Liver (tissue), 3 donors: ENCODE data around the gene DEFB131A.
"Not testable (repeated sequence)": the region's sequence is repeated elsewhere in the genome, so short reads cannot be mapped to it uniquely, and the experiment has no call there.

Source experiments
- EGR1 ChIP-seq, 2 donors: IDR thresholded peaks; 2 replicates each; pipeline ENCODE4 v1.6.1; 2016 to 2018; ENCODE audit warnings: antibody characterized with exemption in 2 of 2, low read depth in 2 of 2
- JUND ChIP-seq, 2 donors: IDR thresholded peaks; 2 replicates each; pipeline ENCODE4 v1.6.1; 2016; ENCODE audit warnings: antibody characterized with exemption in 2 of 2
- SP1 ChIP-seq: IDR thresholded peaks from 2 replicates; pipeline ENCODE4 v1.6.1; 2018; ENCODE audit warnings: antibody characterized with exemption, mild to moderate bottlenecking
- TF ChIP-seq, protein P1 (sequence below): IDR thresholded peaks from 2 replicates; pipeline ENCODE4 v1.6.1; 2016; ENCODE audit warnings: antibody characterized with exemption
- TF ChIP-seq, protein P2 (sequence below): fragments of 150-350 bp; IDR thresholded peaks from 2 replicates; pipeline ENCODE4 v1.5.1; 2017; ENCODE audit warnings: improper control_type of control experiment, low read depth, low read length; ENCODE audit not compliant: missing input control
- donor health status: healthy.
- donor health status: healthy.

DNA sequence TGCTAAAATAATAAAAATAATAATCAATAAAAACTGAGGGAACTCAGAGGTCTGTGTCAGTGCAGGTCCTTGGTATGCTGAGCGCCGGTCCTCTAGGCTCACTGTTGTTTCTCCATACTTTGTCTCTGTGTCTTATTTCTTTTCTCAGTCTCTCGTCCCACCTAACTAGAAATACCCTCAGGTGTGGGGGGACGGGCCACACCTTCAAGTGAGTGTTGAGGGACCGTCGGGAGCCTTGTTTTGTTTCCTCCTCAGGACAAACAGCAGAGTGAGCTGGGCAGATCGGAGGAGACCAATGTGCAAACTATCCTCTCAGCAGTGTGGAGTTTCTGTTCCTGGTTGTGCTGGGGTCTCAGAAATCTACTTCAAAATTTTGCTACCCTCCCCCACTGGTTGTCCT is 46.3 kb downstream of the DEFB131A start:
- TF ChIP-seq, protein P1, sequence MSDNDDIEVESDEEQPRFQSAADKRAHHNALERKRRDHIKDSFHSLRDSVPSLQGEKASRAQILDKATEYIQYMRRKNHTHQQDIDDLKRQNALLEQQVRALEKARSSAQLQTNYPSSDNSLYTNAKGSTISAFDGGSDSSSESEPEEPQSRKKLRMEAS: not testable (repeated sequence)
- TF ChIP-seq EGR1 (IDR thresholded peaks at IDR 0.05; ENCODE audit: low read depth in 2 of 2); JUND (IDR thresholded peaks at IDR 0.05); SP1: not testable (repeated sequence)
- TF ChIP-seq, protein P2, sequence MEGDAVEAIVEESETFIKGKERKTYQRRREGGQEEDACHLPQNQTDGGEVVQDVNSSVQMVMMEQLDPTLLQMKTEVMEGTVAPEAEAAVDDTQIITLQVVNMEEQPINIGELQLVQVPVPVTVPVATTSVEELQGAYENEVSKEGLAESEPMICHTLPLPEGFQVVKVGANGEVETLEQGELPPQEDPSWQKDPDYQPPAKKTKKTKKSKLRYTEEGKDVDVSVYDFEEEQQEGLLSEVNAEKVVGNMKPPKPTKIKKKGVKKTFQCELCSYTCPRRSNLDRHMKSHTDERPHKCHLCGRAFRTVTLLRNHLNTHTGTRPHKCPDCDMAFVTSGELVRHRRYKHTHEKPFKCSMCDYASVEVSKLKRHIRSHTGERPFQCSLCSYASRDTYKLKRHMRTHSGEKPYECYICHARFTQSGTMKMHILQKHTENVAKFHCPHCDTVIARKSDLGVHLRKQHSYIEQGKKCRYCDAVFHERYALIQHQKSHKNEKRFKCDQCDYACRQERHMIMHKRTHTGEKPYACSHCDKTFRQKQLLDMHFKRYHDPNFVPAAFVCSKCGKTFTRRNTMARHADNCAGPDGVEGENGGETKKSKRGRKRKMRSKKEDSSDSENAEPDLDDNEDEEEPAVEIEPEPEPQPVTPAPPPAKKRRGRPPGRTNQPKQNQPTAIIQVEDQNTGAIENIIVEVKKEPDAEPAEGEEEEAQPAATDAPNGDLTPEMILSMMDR: not testable (repeated sequence)
